Progenitor cell of endocrine pancreas (in vitro differentiated cells): ENCODE data around the gene STYXL1. TPM values are rescaled to one million over a fixed set of nuclear protein-coding genes. Genes with fewer than 3 reads are reported as not detected.
"Not testable (repeated sequence)": the region's sequence is repeated elsewhere in the genome, so short reads cannot be mapped to it uniquely, and the experiment has no call there.

Experiments used
- DNase-seq: peaks from one replicate; pipeline ENCODE4 v3.0.0; 2021; ENCODE audit warnings: low spot score; ENCODE audit not compliant: unreplicated experiment
- H3K27ac Mint-ChIP-seq: 2 replicates; pipeline ENCODE4 v1.8.0; 2021; ENCODE audit warnings: mild to moderate bottlenecking, moderate library complexity, mixed read lengths
- H3K27me3 Mint-ChIP-seq: 2 replicates; pipeline ENCODE4 v1.8.0; 2021; ENCODE audit warnings: mixed read lengths
- H3K36me3 Mint-ChIP-seq: 2 replicates; pipeline ENCODE4 v1.8.0; 2022; ENCODE audit warnings: mixed read lengths; ENCODE audit not compliant: insufficient read depth
- H3K4me1 Mint-ChIP-seq: 2 replicates; pipeline ENCODE4 v1.8.0; 2021; ENCODE audit warnings: low read depth, mixed read lengths
- H3K4me3 Mint-ChIP-seq: 2 replicates; pipeline ENCODE4 v1.8.0; 2021; ENCODE audit warnings: low read depth, mild to moderate bottlenecking, moderate library complexity, mixed read lengths
- H3K9me3 Mint-ChIP-seq: 2 replicates; pipeline ENCODE4 v1.8.0; 2021; ENCODE audit warnings: low read depth, mixed read lengths
- total RNA-seq: library from RNA; stranded (reverse); gene quantifications from 2 replicates; pipeline ENCODE4 v1.2.1, GENCODE V29; 2021
- TF ChIP-seq, protein P1 (sequence below): fragments of 200-600 bp; sonication (generic); IDR thresholded peaks from one replicate; pipeline ENCODE4 v1.5.0; 2021; ENCODE audit warnings: antibody characterized with exemption, mild to moderate bottlenecking; ENCODE audit not compliant: unreplicated experiment

STYXL1 gene
- total RNA-seq, 1 donor from 2014 or later: 49.7 TPM

DNA sequence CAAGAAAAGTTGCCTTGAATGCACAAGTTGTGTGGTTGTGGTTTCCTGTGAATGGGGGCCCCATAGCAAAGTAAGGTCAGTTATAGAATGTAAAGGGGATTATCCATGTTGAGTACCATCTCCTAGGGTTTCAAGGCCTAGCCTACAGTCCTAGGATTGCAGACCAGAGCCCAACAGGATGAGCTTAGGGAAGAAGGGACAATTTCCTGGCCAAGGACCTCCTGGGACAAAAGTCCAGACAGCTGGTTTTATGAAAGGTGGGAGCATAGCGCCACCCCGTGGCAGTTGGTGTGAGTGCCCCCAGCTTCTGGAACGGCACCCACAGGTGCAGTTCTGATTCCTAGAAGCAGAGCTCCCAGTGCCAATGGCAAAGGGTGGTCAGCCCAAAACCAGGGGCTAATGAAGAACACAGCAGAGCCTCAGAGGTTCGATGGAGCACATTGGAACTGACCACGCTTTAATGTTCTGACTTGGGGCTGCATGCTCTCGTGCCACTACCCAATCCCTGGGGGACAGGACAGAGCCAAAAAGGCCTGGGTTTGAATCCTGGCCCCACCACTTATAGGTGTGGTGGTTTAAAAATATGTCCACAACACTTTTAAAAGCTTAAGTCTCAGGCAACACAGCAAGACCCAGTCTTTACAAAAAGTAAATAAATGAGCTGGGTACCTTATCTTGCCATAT is 27.6 kb downstream of the STYXL1 start:
- H3K27ac Mint-ChIP-seq: no peak overlapping the region
- TF ChIP-seq, protein P1, sequence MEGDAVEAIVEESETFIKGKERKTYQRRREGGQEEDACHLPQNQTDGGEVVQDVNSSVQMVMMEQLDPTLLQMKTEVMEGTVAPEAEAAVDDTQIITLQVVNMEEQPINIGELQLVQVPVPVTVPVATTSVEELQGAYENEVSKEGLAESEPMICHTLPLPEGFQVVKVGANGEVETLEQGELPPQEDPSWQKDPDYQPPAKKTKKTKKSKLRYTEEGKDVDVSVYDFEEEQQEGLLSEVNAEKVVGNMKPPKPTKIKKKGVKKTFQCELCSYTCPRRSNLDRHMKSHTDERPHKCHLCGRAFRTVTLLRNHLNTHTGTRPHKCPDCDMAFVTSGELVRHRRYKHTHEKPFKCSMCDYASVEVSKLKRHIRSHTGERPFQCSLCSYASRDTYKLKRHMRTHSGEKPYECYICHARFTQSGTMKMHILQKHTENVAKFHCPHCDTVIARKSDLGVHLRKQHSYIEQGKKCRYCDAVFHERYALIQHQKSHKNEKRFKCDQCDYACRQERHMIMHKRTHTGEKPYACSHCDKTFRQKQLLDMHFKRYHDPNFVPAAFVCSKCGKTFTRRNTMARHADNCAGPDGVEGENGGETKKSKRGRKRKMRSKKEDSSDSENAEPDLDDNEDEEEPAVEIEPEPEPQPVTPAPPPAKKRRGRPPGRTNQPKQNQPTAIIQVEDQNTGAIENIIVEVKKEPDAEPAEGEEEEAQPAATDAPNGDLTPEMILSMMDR: peak; percentile 77

DNA sequence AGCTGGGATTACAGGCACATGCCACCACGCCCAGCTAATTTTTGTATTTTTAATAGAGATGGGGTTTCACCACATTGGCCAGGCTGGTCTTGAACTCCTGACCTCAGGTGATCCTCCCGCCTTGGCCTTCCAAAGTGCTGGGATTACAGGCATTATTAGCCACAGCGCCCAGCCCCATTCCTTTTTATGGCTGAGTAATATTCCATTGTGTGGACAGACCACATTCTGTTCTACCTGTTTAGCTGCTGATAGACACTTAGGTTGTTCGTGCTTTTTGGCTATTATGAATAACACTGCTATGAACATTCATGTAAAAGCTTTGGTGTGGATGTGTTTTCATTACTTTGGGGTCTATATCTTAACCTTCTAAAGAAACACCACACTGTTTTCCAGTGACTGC is 29.3 kb downstream of the STYXL1 start:
- not testable (repeated sequence) for DNase-seq, H3K4me1 Mint-ChIP-seq, H3K4me3 Mint-ChIP-seq, H3K9me3 Mint-ChIP-seq, H3K27ac Mint-ChIP-seq, H3K27me3 Mint-ChIP-seq
- peaks cover 28% of the 10 kb centered on the region for H3K36me3 Mint-ChIP-seq

More for the DNA sequence above, 27.6 kb downstream of the STYXL1 start:
- Mint-ChIP-seq H3K36me3 (peaks cover 24% of the 10 kb centered on the region), H3K27me3 (no peaks in the 10 kb centered on the region), H3K9me3 (no peaks in the 10 kb centered on the region), H3K4me1 (no peaks in the 10 kb centered on the region), H3K4me3 (no peak overlapping the region)
- peak; percentile 30 for DNase-seq

DNA sequence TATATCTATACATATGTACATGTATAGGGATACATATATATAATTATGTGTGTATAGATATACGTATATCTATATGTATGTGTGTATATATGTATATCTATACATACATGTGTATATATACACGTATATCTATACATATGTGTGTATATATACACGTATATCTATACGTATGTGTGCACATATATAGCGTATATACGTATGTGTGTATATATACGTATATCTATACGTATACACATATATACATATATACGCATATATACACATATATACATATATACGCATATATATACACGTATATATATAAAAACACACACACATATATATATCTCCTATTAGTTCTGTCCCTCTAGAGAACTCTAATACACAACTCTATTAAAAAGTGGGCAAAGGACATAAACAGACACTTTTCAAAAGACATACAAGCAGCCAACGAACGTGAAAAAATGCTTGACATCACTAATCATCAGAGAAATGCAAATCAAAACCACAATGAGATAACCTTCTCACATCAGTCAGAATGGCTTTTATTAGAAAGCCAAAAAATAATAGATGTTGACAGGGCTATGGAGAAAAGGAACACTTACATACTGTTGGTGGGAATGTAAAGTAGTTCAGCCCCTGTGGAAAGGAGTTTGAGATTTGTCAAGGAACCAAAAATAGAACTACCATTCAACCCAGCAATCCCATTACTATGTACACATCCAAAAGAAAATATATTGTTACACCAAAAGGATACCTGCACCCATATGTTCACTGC is 31.4 kb downstream of the STYXL1 start:
- H3K27me3 Mint-ChIP-seq: no peaks in the 10 kb centered on the region
- H3K4me3 Mint-ChIP-seq: no peak overlapping the region
- H3K9me3 Mint-ChIP-seq: no peaks in the 10 kb centered on the region
- no peak for DNase-seq
- H3K36me3 Mint-ChIP-seq: peaks cover 24% of the 10 kb centered on the region
- H3K27ac Mint-ChIP-seq: no peak overlapping the region
- H3K4me1 Mint-ChIP-seq: no peaks in the 10 kb centered on the region
- TF ChIP-seq, protein P1: no peak

DNA sequence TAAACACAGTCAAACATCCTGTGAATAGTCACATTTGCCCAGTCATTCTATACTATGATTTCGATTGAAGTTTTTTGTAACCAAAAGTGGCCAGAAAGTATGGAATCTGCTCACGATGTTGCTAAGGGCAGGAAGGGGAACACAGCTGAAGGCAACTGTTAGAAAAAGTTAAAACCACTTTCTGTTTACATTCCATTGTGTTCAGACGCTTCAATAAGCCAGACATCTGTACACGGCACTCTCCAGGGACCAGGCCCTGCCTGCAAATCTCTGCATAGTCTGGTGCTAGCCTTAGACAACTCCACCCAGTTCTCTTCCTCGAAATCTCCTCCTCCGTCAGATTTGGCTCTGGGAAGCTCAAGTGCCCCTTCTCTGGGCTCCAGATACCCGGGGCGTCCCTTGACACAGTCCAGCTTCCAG is 36.3 kb downstream of the STYXL1 start:
- Mint-ChIP-seq H3K4me1 (no peaks in the 10 kb centered on the region), H3K9me3 (no peaks in the 10 kb centered on the region), H3K4me3 (no peak overlapping the region), H3K27me3 (no peaks in the 10 kb centered on the region), H3K36me3 (peaks cover 11% of the 10 kb centered on the region), H3K27ac (peak overlapping the region; percentile 62)
- TF ChIP-seq, protein P1: no peak
- DNase-seq: no peak

DNA sequence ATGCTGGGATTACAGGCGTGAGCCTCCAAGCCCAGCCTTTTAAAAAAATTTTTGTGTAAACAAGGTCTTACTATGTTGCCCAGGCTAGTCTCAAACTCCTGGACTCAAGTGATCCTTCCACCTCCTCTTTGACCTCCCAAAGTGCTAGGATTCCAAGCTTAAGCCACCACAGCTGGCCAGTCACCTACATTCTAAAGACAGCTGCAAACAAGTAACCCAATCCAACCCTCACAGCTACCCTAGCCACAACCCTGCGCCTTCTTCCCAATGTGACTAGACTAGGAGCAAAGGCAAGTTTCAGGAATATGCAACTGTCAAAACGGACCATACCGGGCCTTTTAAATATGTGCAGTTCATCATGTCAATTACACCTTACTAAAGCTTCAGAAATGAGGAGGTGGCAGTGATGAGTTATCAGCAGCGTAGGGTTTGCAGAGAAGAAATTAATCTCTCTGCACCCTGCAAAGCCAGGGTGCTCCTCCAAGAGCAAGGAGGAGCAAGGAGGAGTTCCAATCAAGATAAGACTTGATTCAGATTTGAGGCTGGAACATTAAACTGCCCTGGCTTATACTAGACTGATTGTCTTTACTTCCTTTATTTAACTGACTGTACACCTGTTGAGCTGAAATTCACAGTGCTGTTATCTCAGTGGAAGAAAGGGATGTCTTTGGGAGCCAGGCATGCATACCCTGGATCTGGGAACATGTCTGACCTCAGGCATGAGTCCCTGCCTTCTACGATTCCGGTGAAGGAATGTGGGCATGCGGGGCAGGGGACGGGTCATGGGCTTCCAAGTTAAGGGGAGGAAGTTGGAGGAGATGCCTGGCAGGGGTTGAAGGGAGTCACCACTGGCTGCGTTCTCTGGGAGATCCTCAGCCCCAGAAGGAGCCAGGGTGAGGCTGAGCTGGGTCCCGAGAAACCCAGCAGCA is 37.9 kb downstream of the STYXL1 start:
- TF ChIP-seq, protein P1: no peak
- H3K27me3 Mint-ChIP-seq: no peaks in the 10 kb centered on the region
- peaks cover 8% of the 10 kb centered on the region for H3K36me3 Mint-ChIP-seq
- H3K27ac Mint-ChIP-seq: peak overlapping the region; percentile 74
- H3K4me3 Mint-ChIP-seq: no peak overlapping the region
- no peaks in the 10 kb centered on the region for H3K9me3 Mint-ChIP-seq
- no peaks in the 10 kb centered on the region for H3K4me1 Mint-ChIP-seq
- DNase-seq: no peak
